ENCODE data around the gene PTPRG.

PTPRG gene

GRCh38 chr3:61908382-61908781 lies 347.0 kb downstream of the PTPRG start:
- H3K9me3 ChIP-seq (ENCODE audit: severe bottlenecking) = no peaks in the 10 kb centered on the region
- H3K36me3 ChIP-seq (ENCODE audit: low read depth) = no peaks in the 10 kb centered on the region
- TF ChIP-seq, protein P1, sequence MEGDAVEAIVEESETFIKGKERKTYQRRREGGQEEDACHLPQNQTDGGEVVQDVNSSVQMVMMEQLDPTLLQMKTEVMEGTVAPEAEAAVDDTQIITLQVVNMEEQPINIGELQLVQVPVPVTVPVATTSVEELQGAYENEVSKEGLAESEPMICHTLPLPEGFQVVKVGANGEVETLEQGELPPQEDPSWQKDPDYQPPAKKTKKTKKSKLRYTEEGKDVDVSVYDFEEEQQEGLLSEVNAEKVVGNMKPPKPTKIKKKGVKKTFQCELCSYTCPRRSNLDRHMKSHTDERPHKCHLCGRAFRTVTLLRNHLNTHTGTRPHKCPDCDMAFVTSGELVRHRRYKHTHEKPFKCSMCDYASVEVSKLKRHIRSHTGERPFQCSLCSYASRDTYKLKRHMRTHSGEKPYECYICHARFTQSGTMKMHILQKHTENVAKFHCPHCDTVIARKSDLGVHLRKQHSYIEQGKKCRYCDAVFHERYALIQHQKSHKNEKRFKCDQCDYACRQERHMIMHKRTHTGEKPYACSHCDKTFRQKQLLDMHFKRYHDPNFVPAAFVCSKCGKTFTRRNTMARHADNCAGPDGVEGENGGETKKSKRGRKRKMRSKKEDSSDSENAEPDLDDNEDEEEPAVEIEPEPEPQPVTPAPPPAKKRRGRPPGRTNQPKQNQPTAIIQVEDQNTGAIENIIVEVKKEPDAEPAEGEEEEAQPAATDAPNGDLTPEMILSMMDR (IDR thresholded peaks at IDR 0.05; ENCODE audit: poor library complexity, severe bottlenecking) = no peak
- no peak overlapping the region for H3K4me3 ChIP-seq (ENCODE audit: severe bottlenecking)
- H3K27ac ChIP-seq (ENCODE audit: poor library complexity, severe bottlenecking) = no peak overlapping the region
- DNase-seq (ENCODE audit: low spot score) (no peak), ATAC-seq (ENCODE audit: low read depth) (no peak)
- peaks cover 8% of the 10 kb centered on the region for H3K4me1 ChIP-seq (ENCODE audit: insufficient read depth, poor library complexity, severe bottlenecking)
- H3K27me3 ChIP-seq (ENCODE audit: insufficient read depth, poor library complexity, severe bottlenecking) = no peaks in the 10 kb centered on the region

DNA sequence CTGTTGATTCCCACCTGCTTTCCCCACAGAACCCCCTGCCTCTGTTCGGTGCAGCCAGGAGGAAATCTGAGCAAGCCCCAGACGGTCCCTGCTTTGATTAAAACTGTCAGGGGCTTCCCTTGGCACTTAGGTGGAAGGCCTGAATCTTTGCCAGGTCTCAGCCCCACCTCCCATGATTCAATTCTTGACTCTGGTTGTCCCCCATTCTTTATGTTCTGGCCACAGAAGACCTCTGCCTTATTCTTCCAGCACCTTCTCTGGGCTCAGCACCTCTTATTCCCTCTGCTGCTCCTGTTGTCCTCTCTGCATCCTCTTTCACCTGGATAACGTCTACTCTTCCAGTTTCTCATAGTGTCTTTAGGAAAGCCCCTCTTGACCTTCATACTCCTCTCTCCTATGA lies 349.4 kb downstream of the PTPRG start:
- ATAC-seq (ENCODE audit: low read depth) = no peak
- TF ChIP-seq, protein P1 (IDR thresholded peaks at IDR 0.05; ENCODE audit: poor library complexity, severe bottlenecking) = no peak

GRCh38 chr3:61912158-61912557 lies 350.8 kb downstream of the PTPRG start:
- TF ChIP-seq, protein P1 (IDR thresholded peaks at IDR 0.05; ENCODE audit: poor library complexity, severe bottlenecking) = no peak
- Histone ChIP-seq H3K9me3 (ENCODE audit: severe bottlenecking) (no peaks in the 10 kb centered on the region), H3K4me3 (ENCODE audit: severe bottlenecking) (no peak overlapping the region), H3K27me3 (ENCODE audit: insufficient read depth, poor library complexity, severe bottlenecking) (no peaks in the 10 kb centered on the region), H3K27ac (ENCODE audit: poor library complexity, severe bottlenecking) (no peak overlapping the region), H3K36me3 (ENCODE audit: low read depth) (no peaks in the 10 kb centered on the region), H3K4me1 (ENCODE audit: insufficient read depth, poor library complexity, severe bottlenecking) (no peaks in the 10 kb centered on the region)
- DNase-seq (ENCODE audit: low spot score) (no peak), ATAC-seq (ENCODE audit: low read depth) (no peak)

More for the DNA sequence above, 349.4 kb downstream of the PTPRG start:
- no peaks in the 10 kb centered on the region for H3K9me3 ChIP-seq (ENCODE audit: severe bottlenecking)
- no peaks in the 10 kb centered on the region for H3K4me1 ChIP-seq (ENCODE audit: insufficient read depth, poor library complexity, severe bottlenecking)
- H3K27ac ChIP-seq (ENCODE audit: poor library complexity, severe bottlenecking) = no peak overlapping the region
- H3K36me3 ChIP-seq (ENCODE audit: low read depth) = no peaks in the 10 kb centered on the region
- H3K4me3 ChIP-seq (ENCODE audit: severe bottlenecking) = no peak overlapping the region
- no peak for DNase-seq (ENCODE audit: low spot score)
- H3K27me3 ChIP-seq (ENCODE audit: insufficient read depth, poor library complexity, severe bottlenecking) = no peaks in the 10 kb centered on the region

DNA sequence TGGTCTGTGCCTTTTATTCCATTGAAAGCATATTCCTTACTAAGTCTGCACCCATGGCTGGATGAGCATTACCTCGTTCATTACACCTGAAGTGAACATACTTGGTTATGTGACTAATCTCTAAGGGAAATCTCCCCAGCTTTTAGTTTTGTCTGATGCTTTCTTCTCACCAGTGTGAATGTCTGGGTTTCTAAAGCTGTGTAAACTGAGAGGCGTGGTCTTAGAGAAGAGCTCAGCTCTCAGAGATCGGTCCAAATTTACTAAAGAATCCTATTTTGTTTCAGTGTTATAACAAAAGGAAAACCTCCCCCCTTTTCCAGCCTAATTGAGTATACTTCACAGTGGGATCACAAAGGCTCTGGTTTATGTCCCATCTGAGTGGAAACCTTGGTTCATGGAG lies 352.3 kb downstream of the PTPRG start:
- no peaks in the 10 kb centered on the region for H3K36me3 ChIP-seq (ENCODE audit: low read depth)
- no peaks in the 10 kb centered on the region for H3K4me1 ChIP-seq (ENCODE audit: insufficient read depth, poor library complexity, severe bottlenecking)
- no peaks in the 10 kb centered on the region for H3K27me3 ChIP-seq (ENCODE audit: insufficient read depth, poor library complexity, severe bottlenecking)
- no peak overlapping the region for H3K4me3 ChIP-seq (ENCODE audit: severe bottlenecking)
- ATAC-seq (ENCODE audit: low read depth) (no peak), DNase-seq (ENCODE audit: low spot score) (no peak)
- TF ChIP-seq, protein P1 (IDR thresholded peaks at IDR 0.05; ENCODE audit: poor library complexity, severe bottlenecking) = no peak
- no peaks in the 10 kb centered on the region for H3K9me3 ChIP-seq (ENCODE audit: severe bottlenecking)
- H3K27ac ChIP-seq (ENCODE audit: poor library complexity, severe bottlenecking) = no peak overlapping the region

DNA sequence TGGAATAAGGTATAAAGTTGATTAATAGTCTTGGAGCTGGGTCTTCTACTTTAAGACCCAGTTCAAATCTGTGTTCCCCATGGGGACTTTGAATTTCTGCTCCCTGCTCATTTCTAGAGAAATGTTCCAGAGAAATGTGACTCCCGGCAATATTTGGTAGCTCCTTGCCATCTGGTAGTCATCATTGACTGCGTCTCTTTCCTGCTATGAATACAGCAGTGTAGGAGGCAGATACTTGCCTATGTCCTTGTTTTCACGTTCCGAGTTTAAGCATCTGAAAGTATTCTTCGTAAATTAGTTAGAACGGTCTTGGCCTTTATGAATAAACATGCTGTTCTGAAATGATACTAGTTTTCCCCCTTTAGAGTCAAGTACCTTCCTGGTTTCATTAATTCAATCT lies 352.9 kb downstream of the PTPRG start:
- no peak overlapping the region for H3K27ac ChIP-seq (ENCODE audit: poor library complexity, severe bottlenecking)
- no peak for ATAC-seq (ENCODE audit: low read depth)
- H3K36me3 ChIP-seq (ENCODE audit: low read depth) = no peaks in the 10 kb centered on the region
- TF ChIP-seq, protein P1 (IDR thresholded peaks at IDR 0.05; ENCODE audit: poor library complexity, severe bottlenecking) = no peak
- no peaks in the 10 kb centered on the region for H3K9me3 ChIP-seq (ENCODE audit: severe bottlenecking)
- H3K4me3 ChIP-seq (ENCODE audit: severe bottlenecking) = no peak overlapping the region
- no peaks in the 10 kb centered on the region for H3K27me3 ChIP-seq (ENCODE audit: insufficient read depth, poor library complexity, severe bottlenecking)
- DNase-seq (ENCODE audit: low spot score) = no peak
- H3K4me1 ChIP-seq (ENCODE audit: insufficient read depth, poor library complexity, severe bottlenecking) = no peaks in the 10 kb centered on the region

Data from RWPE2 (cell line).